Erythroblast (primary cell): Measurements from ENCODE around the gene PIWIL4.

Experiments
- GATA1 ChIP-seq: IDR thresholded peaks from 2 replicates; pipeline ENCODE4 v1.6.1; 2011; ENCODE audit warnings: low read depth, mild to moderate bottlenecking, control low read depth, low read length, moderate library complexity
- POLR2A ChIP-seq: IDR thresholded peaks from 2 replicates; pipeline ENCODE4 v1.6.1; 2011; ENCODE audit warnings: mild to moderate bottlenecking, low read length

GRCh38 chr11:94539420-94539819 lies 27.7 kb upstream of the PIWIL4 start:
- TF ChIP-seq POLR2A (no peak), GATA1 (no peak)
